Panc1 (cell line): ENCODE data around the gene RAB8A. TPM values are rescaled to one million over a fixed set of nuclear protein-coding genes. Genes with fewer than 3 reads are reported as not detected.
"Not testable (repeated sequence)": the region's sequence is repeated elsewhere in the genome, so short reads cannot be mapped to it uniquely, and the experiment has no call there.

ENCODE experiments used
- ATAC-seq: fragments of 200-7000 bp; cut with Tn5 transposase; 2 replicates; pipeline ENCODE4 v1.9.1; 2020; ENCODE audit warnings: mild to moderate bottlenecking, moderate library complexity
- BruUV-seq: library from RNA; stranded (reverse); fragments of 400-500 nt; replicated peaks from 2 replicates; lab custom pipeline; 2021; lab: Mats Ljungman, UMichigan
- CTCF ChIA-PET: fragments of 300-600 bp; sonication (Branson Sonifier 250); formaldehyde crosslinking; loops from one replicate; lab custom pipeline; 2022; ENCODE audit warnings: antibody characterized with exemption; lab: Charles Lee
- POLR2A ChIA-PET: fragments of 300-600 bp; sonication (Branson Sonifier 250); formaldehyde crosslinking; loops from one replicate; lab custom pipeline; 2022; ENCODE audit warnings: antibody characterized with exemption; lab: Charles Lee
- DNase-seq: peaks from one replicate; pipeline ENCODE4 v3.0.0-alpha.2; 2010; ENCODE audit warnings: low read depth, low spot score
- H3K27ac ChIP-seq: 2 replicates; pipeline ENCODE4 v1.5.1; 2011; ENCODE audit warnings: mild to moderate bottlenecking, low read length, inconsistent platforms
- H3K27me3 ChIP-seq: fragments of 200-500 bp; sonication (Bioruptor generic); 2 replicates; pipeline ENCODE4 v1.6.0; 2014; ENCODE audit warnings: low read length, inconsistent platforms; ENCODE audit not compliant: control insufficient read depth, insufficient read depth
- H3K36me3 ChIP-seq: fragments of 200-500 bp; sonication (Bioruptor generic); 2 replicates; pipeline ENCODE4 v1.5.1; 2014; ENCODE audit warnings: inconsistent platforms, mild to moderate bottlenecking, low read length, moderate library complexity; ENCODE audit not compliant: control insufficient read depth, insufficient read depth
- H3K4me1 ChIP-seq: 2 replicates; pipeline ENCODE4 v1.5.1; 2011; ENCODE audit warnings: inconsistent platforms, mild to moderate bottlenecking, low read length, moderate library complexity; ENCODE audit not compliant: control insufficient read depth, insufficient read depth
- H3K4me3 ChIP-seq, 2 experiments: 2 replicates each; pipeline ENCODE4 v1.5.1; 2011 to 2012; ENCODE audit warnings: low read depth in 2 of 2, low read length in 2 of 2, mild to moderate bottlenecking in 2 of 2, inconsistent platforms in 1 of 2, moderate library complexity in 1 of 2
- H3K9me3 ChIP-seq: fragments of 200-500 bp; sonication (Bioruptor generic); 2 replicates; pipeline ENCODE4 v1.5.1; 2014; ENCODE audit warnings: low read depth, mild to moderate bottlenecking, inconsistent platforms, low read length, moderate library complexity; ENCODE audit not compliant: control insufficient read depth, insufficient read depth
- CTCF ChIP-seq: fragments of 450-650 bp; IDR thresholded peaks from 2 replicates; pipeline ENCODE4 v1.5.1; 2017; ENCODE audit warnings: mild to moderate bottlenecking
- POLR2AphosphoS5 ChIP-seq: IDR thresholded peaks from 2 replicates; pipeline ENCODE4 v1.6.1; 2012; ENCODE audit warnings: mild to moderate bottlenecking, low read depth, low read length, moderate library complexity
- REST ChIP-seq, 2 experiments: IDR thresholded peaks; 2 replicates each; pipeline ENCODE4 v1.6.1; 2011 to 2012; ENCODE audit warnings: low read depth in 2 of 2, control low read depth in 1 of 2, low read length in 1 of 2, mild to moderate bottlenecking in 1 of 2, moderate library complexity in 1 of 2; ENCODE audit not compliant: insufficient read depth in 1 of 2
- SIN3A ChIP-seq: IDR thresholded peaks from 2 replicates; pipeline ENCODE4 v1.6.1; 2012; ENCODE audit warnings: low read depth, mild to moderate bottlenecking, low read length, moderate library complexity, borderline replicate concordance; ENCODE audit not compliant: insufficient read depth
- TCF7L2 ChIP-seq: IDR thresholded peaks from 2 replicates; pipeline ENCODE4 v1.6.1; 2011; ENCODE audit warnings: mild to moderate bottlenecking, low read depth, low read length, inconsistent platforms
- in situ Hi-C: cut with HindIII; loops from 2 replicates; pipeline ENCODE4 v1.10.0; 2016; ENCODE audit warnings: low sequenced_read_pairs, low pct_unique_long_range_greater_than_20kb
- intact Hi-C: fragments of 100-400 bp; cut with micrococcal nuclease; formaldehyde crosslinking; loops from one replicate; pipeline ENCODE4 v1.10.0; 2022; ENCODE audit not compliant: unreplicated experiment
- total RNA-seq: library from RNA; stranded (reverse); gene quantifications from one replicate; pipeline ENCODE4 v1.2.1, GENCODE V29; 2021; ENCODE audit not compliant: unreplicated experiment

The RAB8A gene
- total RNA-seq, 1 experiment from 2014 or later, result 75.8 TPM

- in situ Hi-C loops (no loop called here), intact Hi-C loops (no loop called here)
- no peaks in the 10 kb centered on the region for H3K27me3 ChIP-seq
- BruUV-seq, result no TSS peak
- H3K36me3 ChIP-seq, result no peaks in the 10 kb centered on the region; the same call in none of the 2 replicates
- CTCF ChIA-PET, result no interaction called here
- ATAC-seq (no peak), DNase-seq (no peak)
- H3K9me3 ChIP-seq, result no peaks in the 10 kb centered on the region
- no peak for TF ChIP-seq TCF7L2
- TF ChIP-seq POLR2AphosphoS5, result no peak
- TF ChIP-seq SIN3A, result no peak
- no peak for TF ChIP-seq REST (IDR thresholded peaks at IDR 0.05; ENCODE audit: insufficient read depth in 1 of 2, low read depth in 2 of 2, low read length in 1 of 2)
- TF ChIP-seq CTCF, result no peak
- POLR2A ChIA-PET, result no interaction called here
- no peaks in the 10 kb centered on the region for H3K4me1 ChIP-seq
- no peak overlapping the region for H3K27ac ChIP-seq
- no peak overlapping the region for H3K4me3 ChIP-seq
Measured at GRCh38 chr19:16118489-16119033, 6.9 kb downstream of the RAB8A start.

GRCh38 chr19:16119075-16119857, 7.6 kb downstream of the RAB8A start:
- BruUV-seq, DNase-seq, H3K4me1 ChIP-seq, in situ Hi-C loops, CTCF ChIA-PET, intact Hi-C loops, POLR2A ChIA-PET, H3K27ac ChIP-seq, H3K4me3 ChIP-seq, H3K36me3 ChIP-seq, ATAC-seq, H3K9me3 ChIP-seq, H3K27me3 ChIP-seq: not testable (repeated sequence)

GRCh38 chr19:16121141-16121540, 9.5 kb downstream of the RAB8A start:
- Histone ChIP-seq H3K4me3 (no peak overlapping the region), H3K27me3 (no peaks in the 10 kb centered on the region), H3K4me1 (no peaks in the 10 kb centered on the region), H3K9me3 (no peaks in the 10 kb centered on the region), H3K36me3 (no peaks in the 10 kb centered on the region; the same call in none of the 2 replicates), H3K27ac (no peak overlapping the region)
- intact Hi-C loops (no loop called here), in situ Hi-C loops (no loop called here)
- no peak for DNase-seq
- no TSS peak for BruUV-seq
- CTCF ChIA-PET, result no interaction called here
- TF ChIP-seq SIN3A (no peak), REST (IDR thresholded peaks at IDR 0.05; ENCODE audit: insufficient read depth in 1 of 2, low read depth in 2 of 2, low read length in 1 of 2) (no peak), POLR2AphosphoS5 (no peak), TCF7L2 (no peak), CTCF (no peak)
- ATAC-seq, result no peak
- POLR2A ChIA-PET, result no interaction called here
